ENCODE results near the gene MAPK8IP3.

MAPK8IP3 gene

GRCh38 chr16:1775006-1775845 lies 69.2 kb downstream of the MAPK8IP3 start:
- H3K9me3 ChIP-seq, result no peaks in the 10 kb centered on the region
- no peaks in the 10 kb centered on the region for H3K27me3 ChIP-seq
- H3K4me1 ChIP-seq, result peaks cover 0 to 54% (median 30%) of the 10 kb centered on the region in 4 donors
- intact Hi-C loops (cut with DNase I; ENCODE audit: low total_unique reads), result no loop called here
- no peak for TF ChIP-seq CTCF (IDR thresholded peaks at IDR 0.05)
- no peak overlapping the region for H3K27ac ChIP-seq
- peaks cover 23 to 55% (median 50%) of the 10 kb centered on the region in 3 donors for H3K36me3 ChIP-seq
- DNase-seq, result no peak
- H3K4me3 ChIP-seq, result no peak overlapping the region

- Histone ChIP-seq H3K27ac (no peak overlapping the region), H3K4me1 (peaks cover 0 to 58% (median 35%) of the 10 kb centered on the region in 4 donors), H3K27me3 (no peaks in the 10 kb centered on the region), H3K36me3 (peaks cover 23 to 63% (median 55%) of the 10 kb centered on the region in 3 donors), H3K4me3 (no peak overlapping the region), H3K9me3 (no peaks in the 10 kb centered on the region)
- TF ChIP-seq CTCF (IDR thresholded peaks at IDR 0.05), result no peak
- DNase-seq, result no peak
- intact Hi-C loops (cut with DNase I; ENCODE audit: low total_unique reads), result no loop called here
Observed at GRCh38 chr16:1775846-1776671, 70.1 kb downstream of the MAPK8IP3 start.

GRCh38 chr16:1776672-1776955 lies 70.6 kb downstream of the MAPK8IP3 start:
- H3K27ac ChIP-seq, result no peak overlapping the region
- H3K36me3 ChIP-seq, result peaks cover 23 to 64% (median 55%) of the 10 kb centered on the region in 3 donors
- no peaks in the 10 kb centered on the region for H3K9me3 ChIP-seq
- no peak overlapping the region for H3K4me3 ChIP-seq
- H3K4me1 ChIP-seq, result peaks cover 0 to 60% (median 40%) of the 10 kb centered on the region in 4 donors
- no peaks in the 10 kb centered on the region for H3K27me3 ChIP-seq
- DNase-seq, result no peak
- TF ChIP-seq CTCF (IDR thresholded peaks at IDR 0.05), result no peak
- intact Hi-C loops (cut with DNase I; ENCODE audit: low total_unique reads), result no loop called here

GRCh38 chr16:1776991-1777374 lies 71.0 kb downstream of the MAPK8IP3 start:
- no peak for DNase-seq
- peaks cover 23 to 64% (median 55%) of the 10 kb centered on the region in 3 donors for H3K36me3 ChIP-seq
- TF ChIP-seq CTCF (IDR thresholded peaks at IDR 0.05), result no peak

GRCh38 chr16:1777375-1778199 lies 71.6 kb downstream of the MAPK8IP3 start:
- DNase-seq, result no peak
- H3K27me3 ChIP-seq, result no peaks in the 10 kb centered on the region
- intact Hi-C loops (cut with DNase I; ENCODE audit: low total_unique reads), result no loop called here
- H3K4me3 ChIP-seq, result no peak overlapping the region
- peaks cover 23 to 64% (median 55%) of the 10 kb centered on the region in 3 donors for H3K36me3 ChIP-seq
- H3K9me3 ChIP-seq, result no peaks in the 10 kb centered on the region
- TF ChIP-seq CTCF (IDR thresholded peaks at IDR 0.05), result no peak
- H3K27ac ChIP-seq, result no peak overlapping the region
- peaks cover 0 to 54% (median 36%) of the 10 kb centered on the region in 4 donors for H3K4me1 ChIP-seq

More at GRCh38 chr16:1776991-1777374, 71.0 kb downstream of the MAPK8IP3 start:
- no peaks in the 10 kb centered on the region for H3K27me3 ChIP-seq
- no peak overlapping the region for H3K27ac ChIP-seq
- no peak overlapping the region for H3K4me3 ChIP-seq
- intact Hi-C loops (cut with DNase I; ENCODE audit: low total_unique reads), result no loop called here
- no peaks in the 10 kb centered on the region for H3K9me3 ChIP-seq
- H3K4me1 ChIP-seq, result peaks cover 0 to 60% (median 40%) of the 10 kb centered on the region in 4 donors

Data from tibial artery (tissue), 4 donors.